Muscle of arm (tissue), 12 donors: ENCODE results near the gene ACAD11. TPM values are rescaled to one million over a fixed set of nuclear protein-coding genes. Genes with fewer than 3 reads are reported as not detected.

Experiments used
- DNase-seq: peaks from one replicate; pipeline ENCODE4 v3.0.0-alpha.2; 2013
- polyA plus RNA-seq, 12 donors: library from polyadenylated mRNA; unstranded; fragments of 120-200 nt; gene quantifications; one replicate each; pipeline ENCODE4 v1.2.1, GENCODE V29; 2013; ENCODE audit not compliant: insufficient read length in 12 of 12

Gene ACAD11
- polyA plus RNA-seq, 12 donors = 8.2 to 43.0 (median 13.3) TPM; not detected in 1

GRCh38 chr3:132513057-132513456 lies 146.6 kb downstream of the ACAD11 start:
- no peak for DNase-seq

DNA sequence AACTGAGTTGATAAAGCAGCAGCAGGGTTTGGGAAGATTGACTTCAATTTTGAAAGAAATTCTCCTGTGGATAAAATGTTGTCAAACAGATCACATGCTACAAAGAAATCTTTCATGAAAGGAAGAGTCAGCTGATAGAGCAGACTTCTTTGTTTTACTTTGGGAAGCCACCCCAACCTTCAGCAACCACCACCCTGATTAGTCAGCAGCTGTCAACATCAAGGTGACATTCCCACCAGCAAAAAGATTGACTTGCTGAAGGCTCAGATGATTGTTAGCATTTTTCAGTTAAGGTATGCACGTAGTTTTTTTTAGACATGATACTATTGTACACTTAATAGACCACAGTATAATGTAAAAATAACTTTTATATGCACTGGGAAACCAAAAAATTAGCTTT lies 150.1 kb downstream of the ACAD11 start:
- no peak for DNase-seq

DNA sequence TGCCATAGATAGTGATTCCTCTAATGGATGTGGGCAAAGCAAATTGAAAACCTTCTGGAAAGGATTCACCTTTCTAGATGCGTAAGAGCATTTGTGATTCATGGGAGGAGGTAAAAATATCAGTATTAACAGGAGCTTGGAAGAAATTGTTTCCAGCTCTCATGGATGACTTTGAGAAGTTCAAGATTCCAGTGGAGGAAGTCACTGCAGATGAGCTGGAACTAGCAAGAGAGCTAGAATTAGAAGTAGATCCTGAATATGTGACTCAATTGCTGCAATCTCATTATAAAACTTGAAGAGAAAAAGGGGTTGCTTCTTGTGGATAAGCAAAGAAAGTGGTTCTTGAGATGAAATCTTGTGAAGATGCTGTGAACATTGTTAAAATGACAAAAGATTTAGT lies 150.5 kb downstream of the ACAD11 start:
- no peak for DNase-seq

Other genes with a start within 250 kb of the ACAD11 start
- 10 to 100 TPM in 11 of 12 donors, not detected in 1; 27.6 to 42.8 (median 37.8) TPM for gene DNAJC13, start 242.3 kb downstream of the ACAD11 start, polyA plus RNA-seq
- 10 to 100 TPM in 2 of 12 donors, 1 to 10 TPM in 6, under 1 TPM in 2, not detected in 2; 0.60 to 22.4 (median 1.3) TPM for gene ACKR4, start 62.5 kb downstream of the ACAD11 start, polyA plus RNA-seq
- 10 to 100 TPM in 11 of 12 donors, not detected in 1; 21.3 to 49.0 (median 38.5) TPM for gene UBA5, start 520 bp upstream of the ACAD11 start, polyA plus RNA-seq
- 10 to 100 TPM in 11 of 12 donors, not detected in 1; 24.7 to 67.3 (median 37.7) TPM for gene NPHP3, start 62.6 kb upstream of the ACAD11 start, polyA plus RNA-seq